Suppressor macrophage (primary cell): Measurements from ENCODE around the gene RBFOX2.
"Not testable (repeated sequence)": the region's sequence is repeated elsewhere in the genome, so short reads cannot be mapped to it uniquely, and the experiment has no call there.

Experiments used
- DNase-seq, 4 experiments: peaks; one replicate each; pipeline ENCODE4 v3.0.0-alpha.2; 2020 to 2022

The RBFOX2 gene

GRCh38 chr22:35766654-35767580 lies 261.7 kb downstream of the RBFOX2 start:
- no peak for DNase-seq

- no peak for DNase-seq
These were observed 267.6 kb downstream of the RBFOX2 start for GRCh38 chr22:35761037-35761436.

- peak in 2 of 4 experiments; percentile 7 to 22 for DNase-seq
These were observed 270.2 kb downstream of the RBFOX2 start for GRCh38 chr22:35758394-35758793.

- DNase-seq = no peak
These were observed 271.9 kb downstream of the RBFOX2 start for GRCh38 chr22:35756722-35757121.

GRCh38 chr22:35754761-35755160 lies 273.9 kb downstream of the RBFOX2 start:
- DNase-seq = no peak

GRCh38 chr22:35752863-35753189 lies 275.8 kb downstream of the RBFOX2 start:
- DNase-seq = no peak

- DNase-seq = peak in 3 of 4 experiments; percentile 20 to 45 (median 31)
These were observed 276.4 kb downstream of the RBFOX2 start for GRCh38 chr22:35752006-35752862.

- DNase-seq = no peak
These were observed 278.8 kb downstream of the RBFOX2 start for GRCh38 chr22:35749808-35750207.

- no peak for DNase-seq
These were observed 281.5 kb downstream of the RBFOX2 start for GRCh38 chr22:35746946-35747703.

GRCh38 chr22:35746248-35746647 lies 282.4 kb downstream of the RBFOX2 start:
- DNase-seq = no peak

- no peak for DNase-seq
These were observed 285.2 kb downstream of the RBFOX2 start for GRCh38 chr22:35743326-35743860.

GRCh38 chr22:35742342-35743100 lies 286.1 kb downstream of the RBFOX2 start:
- DNase-seq = peak in 2 of 4 experiments; percentile 11 to 53

- no peak for DNase-seq
These were observed 288.0 kb downstream of the RBFOX2 start for GRCh38 chr22:35740616-35741015.

GRCh38 chr22:35739931-35740380 lies 288.7 kb downstream of the RBFOX2 start:
- DNase-seq = no peak

GRCh38 chr22:35739076-35739930 lies 289.3 kb downstream of the RBFOX2 start:
- no peak for DNase-seq

GRCh38 chr22:35737886-35738285 lies 290.7 kb downstream of the RBFOX2 start:
- DNase-seq = not testable (repeated sequence)

- DNase-seq = no peak
These were observed 291.9 kb downstream of the RBFOX2 start for GRCh38 chr22:35736701-35737100.

GRCh38 chr22:35736166-35736565 lies 292.5 kb downstream of the RBFOX2 start:
- no peak for DNase-seq

GRCh38 chr22:35735542-35735941 lies 293.1 kb downstream of the RBFOX2 start:
- DNase-seq = no peak

- DNase-seq = no peak
These were observed 294.2 kb downstream of the RBFOX2 start for GRCh38 chr22:35734517-35734827.
